ENCODE measurements around the gene FAM89A. TPM values are rescaled to one million over a fixed set of nuclear protein-coding genes. Genes with fewer than 3 reads are reported as not detected.
A peak's percentile ranks its signal among the peaks of the same experiment; 100 is the strongest.

The FAM89A gene
- total RNA-seq, 1 experiment from 2014 or later: 7.5 TPM

- H3K36me3 ChIP-seq (ENCODE audit: low read depth, low read length): peaks cover 17% of the 10 kb centered on the region
- no peak overlapping the region for H3K4me2 ChIP-seq (ENCODE audit: low read length)
- H3K79me2 ChIP-seq (ENCODE audit: low read length): peaks cover 76% of the 10 kb centered on the region
- peaks cover 6% of the 10 kb centered on the region; the same call in 1 of the 2 replicates for H4K20me1 ChIP-seq (ENCODE audit: low read length)
- H3F3A ChIP-seq (ENCODE audit: low read length, unreplicated experiment): no peaks in the 10 kb centered on the region
- intact Hi-C loops (cut with micrococcal nuclease): no loop called here
- DNase-seq (no peak), ATAC-seq (no peak)
- no peaks in the 10 kb centered on the region for H3K9me3 ChIP-seq (ENCODE audit: low read length)
- no TSS peak for BruUV-seq (replicated peaks)
- H3K9ac ChIP-seq (ENCODE audit: low read length): no peak overlapping the region
- H3K4me1 ChIP-seq (ENCODE audit: insufficient read depth, low read length): peaks cover 18% of the 10 kb centered on the region
- no peak for TF ChIP-seq CTCF (conservative IDR thresholded peaks at IDR 0.05; ENCODE audit: low read depth, low read length)
- TF ChIP-seq EZH2phosphoT487 (IDR thresholded peaks at IDR 0.05; ENCODE audit: borderline replicate concordance, low read length): no peak
- H3K4me3 ChIP-seq (ENCODE audit: low read length): no peak overlapping the region
- H3K27ac ChIP-seq (ENCODE audit: low read length): no peak overlapping the region
- ChIA-PET CTCF (no interaction called here), POLR2A (ENCODE audit: unreplicated experiment) (no interaction called here)
- H2AFZ ChIP-seq (ENCODE audit: low read length): no peak overlapping the region
- H3K27me3 ChIP-seq (ENCODE audit: low read length): no peaks in the 10 kb centered on the region
- H3K9me2 ChIP-seq (replicated peaks; ENCODE audit: low read length): no peaks in the 10 kb centered on the region
Measured at GRCh38 chr1:230983811-230984210, 56.2 kb downstream of the FAM89A start.

- intact Hi-C loops (cut with micrococcal nuclease): no loop called here
- Histone ChIP-seq H3K4me1 (ENCODE audit: insufficient read depth, low read length) (peaks cover 19% of the 10 kb centered on the region), H3K36me3 (ENCODE audit: low read depth, low read length) (peaks cover 17% of the 10 kb centered on the region), H3K27me3 (ENCODE audit: low read length) (no peaks in the 10 kb centered on the region), H3K27ac (ENCODE audit: low read length) (no peak overlapping the region), H3F3A (ENCODE audit: low read length, unreplicated experiment) (no peaks in the 10 kb centered on the region), H3K4me3 (ENCODE audit: low read length) (no peak overlapping the region), H3K9me2 (replicated peaks; ENCODE audit: low read length) (no peaks in the 10 kb centered on the region), H3K79me2 (ENCODE audit: low read length) (peaks cover 71% of the 10 kb centered on the region), H3K4me2 (ENCODE audit: low read length) (no peak overlapping the region), H2AFZ (ENCODE audit: low read length) (no peak overlapping the region), H4K20me1 (ENCODE audit: low read length) (peaks cover 6% of the 10 kb centered on the region; the same call in 1 of the 2 replicates), H3K9ac (ENCODE audit: low read length) (no peak overlapping the region), H3K9me3 (ENCODE audit: low read length) (no peaks in the 10 kb centered on the region)
- POLR2A ChIA-PET (ENCODE audit: unreplicated experiment): no interaction called here
- CTCF ChIA-PET: no interaction called here
- no TSS peak for BruUV-seq (replicated peaks)
- ATAC-seq: no peak
- TF ChIP-seq EZH2 (IDR thresholded peaks at IDR 0.05; ENCODE audit: low read length, unreplicated experiment) (no peak), CTCF (conservative IDR thresholded peaks at IDR 0.05; ENCODE audit: low read depth, low read length) (no peak), EZH2phosphoT487 (IDR thresholded peaks at IDR 0.05; ENCODE audit: borderline replicate concordance, low read length) (no peak)
- no peak for DNase-seq
Measured at GRCh38 chr1:230982696-230983095, 57.4 kb downstream of the FAM89A start.

GRCh38 chr1:230979952-230980351 lies 60.1 kb downstream of the FAM89A start:
- CTCF ChIA-PET: no interaction called here
- H3K79me2 ChIP-seq (ENCODE audit: low read length): peaks cover 76% of the 10 kb centered on the region
- POLR2A ChIA-PET (ENCODE audit: unreplicated experiment): no interaction called here
- peak overlapping the region; percentile 91 for H3K4me3 ChIP-seq (ENCODE audit: low read length)
- no TSS peak for BruUV-seq (replicated peaks)
- peak overlapping the region; percentile 93 for H3K4me2 ChIP-seq (ENCODE audit: low read length)
- no peaks in the 10 kb centered on the region for H3K9me2 ChIP-seq (replicated peaks; ENCODE audit: low read length)
- no peak overlapping the region for H2AFZ ChIP-seq (ENCODE audit: low read length)
- no peaks in the 10 kb centered on the region; the same call in 1 of the 2 replicates for H4K20me1 ChIP-seq (ENCODE audit: low read length)
- peak overlapping the region; percentile 88 for H3K9ac ChIP-seq (ENCODE audit: low read length)
- TF ChIP-seq EZH2 (IDR thresholded peaks at IDR 0.05; ENCODE audit: low read length, unreplicated experiment) (no peak), EZH2phosphoT487 (IDR thresholded peaks at IDR 0.05; ENCODE audit: borderline replicate concordance, low read length) (no peak)
- no peak overlapping the region for H3K27ac ChIP-seq (ENCODE audit: low read length)
- no peaks in the 10 kb centered on the region for H3K9me3 ChIP-seq (ENCODE audit: low read length)
- DNase-seq: no peak
- H3K27me3 ChIP-seq (ENCODE audit: low read length): no peaks in the 10 kb centered on the region
- peaks cover 17% of the 10 kb centered on the region for H3K4me1 ChIP-seq (ENCODE audit: insufficient read depth, low read length)
- intact Hi-C loops (cut with micrococcal nuclease): loop anchor here (1.0 to 10.0 kb wide), 5 partner anchors 113 to 355 kb away; partner anchors contain the start of genes COG2, EXOC8 and SPRTN
- H3F3A ChIP-seq (ENCODE audit: low read length, unreplicated experiment): no peaks in the 10 kb centered on the region
- peaks cover 22% of the 10 kb centered on the region for H3K36me3 ChIP-seq (ENCODE audit: low read depth, low read length)
- no peak for ATAC-seq

Data from PC-3 (cell line).